Measurements from ENCODE around the gene DOC2A.
"Not testable (repeated sequence)": the region's sequence is repeated elsewhere in the genome, so short reads cannot be mapped to it uniquely, and the experiment has no call there.

DOC2A gene

DNA sequence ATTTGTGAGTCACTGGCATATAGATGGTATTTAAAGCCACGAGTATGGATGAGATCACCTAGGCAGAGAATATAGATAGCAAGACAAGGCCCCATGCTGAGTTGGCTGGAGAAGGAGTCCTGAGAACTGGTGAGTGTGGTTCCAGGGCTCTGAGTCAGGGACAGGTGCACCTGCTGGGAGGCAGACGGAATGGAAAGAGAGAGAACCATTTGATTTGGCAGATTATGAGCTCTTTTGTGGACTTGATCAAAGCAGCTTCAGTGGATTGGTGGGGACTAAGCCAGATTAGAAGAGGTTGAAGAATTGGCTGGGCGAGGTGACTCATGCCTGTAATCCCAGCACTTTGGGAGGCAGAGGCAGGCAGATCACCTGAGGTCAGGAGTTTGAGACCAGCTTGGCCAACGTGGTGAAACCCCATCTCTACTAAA, 7.9 kb upstream of the DOC2A start:
- H3K4me1 ChIP-seq, result no peaks in the 10 kb centered on the region
- H3K4me2 ChIP-seq (ENCODE audit: low read length), result no peak overlapping the region
- TF ChIP-seq, protein P1, sequence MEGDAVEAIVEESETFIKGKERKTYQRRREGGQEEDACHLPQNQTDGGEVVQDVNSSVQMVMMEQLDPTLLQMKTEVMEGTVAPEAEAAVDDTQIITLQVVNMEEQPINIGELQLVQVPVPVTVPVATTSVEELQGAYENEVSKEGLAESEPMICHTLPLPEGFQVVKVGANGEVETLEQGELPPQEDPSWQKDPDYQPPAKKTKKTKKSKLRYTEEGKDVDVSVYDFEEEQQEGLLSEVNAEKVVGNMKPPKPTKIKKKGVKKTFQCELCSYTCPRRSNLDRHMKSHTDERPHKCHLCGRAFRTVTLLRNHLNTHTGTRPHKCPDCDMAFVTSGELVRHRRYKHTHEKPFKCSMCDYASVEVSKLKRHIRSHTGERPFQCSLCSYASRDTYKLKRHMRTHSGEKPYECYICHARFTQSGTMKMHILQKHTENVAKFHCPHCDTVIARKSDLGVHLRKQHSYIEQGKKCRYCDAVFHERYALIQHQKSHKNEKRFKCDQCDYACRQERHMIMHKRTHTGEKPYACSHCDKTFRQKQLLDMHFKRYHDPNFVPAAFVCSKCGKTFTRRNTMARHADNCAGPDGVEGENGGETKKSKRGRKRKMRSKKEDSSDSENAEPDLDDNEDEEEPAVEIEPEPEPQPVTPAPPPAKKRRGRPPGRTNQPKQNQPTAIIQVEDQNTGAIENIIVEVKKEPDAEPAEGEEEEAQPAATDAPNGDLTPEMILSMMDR (IDR thresholded peaks at IDR 0.05), result no peak
- no peak overlapping the region for H3K9ac ChIP-seq
- H3K27me3 ChIP-seq (ENCODE audit: control insufficient read depth, insufficient read depth, low read length), result no peaks in the 10 kb centered on the region
- H3K27ac ChIP-seq, result no peak overlapping the region
- H3K4me3 ChIP-seq (ENCODE audit: low read depth, low read length), result no peak overlapping the region
- H3K36me3 ChIP-seq (ENCODE audit: control insufficient read depth, insufficient read depth, low read length), result no peaks in the 10 kb centered on the region
- no peaks in the 10 kb centered on the region for H3K79me2 ChIP-seq
- H2AFZ ChIP-seq, result no peak overlapping the region
- H3K9me3 ChIP-seq (ENCODE audit: control insufficient read depth, low read length), result no peaks in the 10 kb centered on the region

DNA sequence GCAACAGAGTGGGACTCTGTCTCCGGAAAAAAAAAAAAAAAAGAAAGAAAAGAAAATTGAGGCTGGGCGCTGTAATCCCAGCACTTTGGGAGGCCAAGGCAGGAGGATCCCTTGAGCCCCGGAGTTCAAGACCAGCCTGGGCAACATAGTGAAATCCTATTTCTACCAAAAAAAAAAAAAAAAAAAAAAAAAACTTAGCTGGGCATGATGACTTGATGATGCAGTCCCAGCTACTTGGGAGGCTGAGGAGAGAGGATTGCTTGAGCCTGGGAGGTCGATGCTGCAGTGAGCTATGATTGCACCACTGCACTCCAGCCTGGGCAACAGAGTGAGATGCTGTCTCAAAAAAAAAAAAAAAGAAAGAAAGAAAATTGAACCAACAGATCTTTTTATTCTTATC, 7.1 kb upstream of the DOC2A start:
- H3K36me3 ChIP-seq (ENCODE audit: control insufficient read depth, insufficient read depth, low read length); H3K79me2 ChIP-seq; H3K9ac ChIP-seq; H3K9me3 ChIP-seq (ENCODE audit: control insufficient read depth, low read length); H2AFZ ChIP-seq; H3K4me1 ChIP-seq; H3K4me2 ChIP-seq (ENCODE audit: low read length); H3K27me3 ChIP-seq (ENCODE audit: control insufficient read depth, insufficient read depth, low read length); H3K4me3 ChIP-seq (ENCODE audit: low read depth, low read length); H3K27ac ChIP-seq: not testable (repeated sequence)

DNA sequence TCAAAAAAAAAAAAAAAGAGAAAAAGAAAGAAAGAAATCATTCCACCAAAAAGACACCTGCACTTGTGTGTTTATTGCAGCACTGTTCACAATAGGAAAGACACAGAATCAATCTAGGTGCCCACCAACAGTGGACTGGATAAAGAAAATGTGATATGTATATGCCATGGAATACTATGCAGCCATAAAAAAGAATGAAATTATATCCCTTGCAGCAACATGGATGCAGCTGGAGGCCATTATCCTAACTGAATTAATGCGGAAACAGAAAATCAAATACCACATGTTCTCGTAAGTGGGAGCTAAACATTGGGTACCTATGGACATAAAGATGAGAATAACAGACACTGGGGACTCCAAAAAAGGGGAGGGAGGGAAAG, 6.4 kb upstream of the DOC2A start:
- H3K4me2 ChIP-seq (ENCODE audit: low read length), result no peak overlapping the region
- no peak overlapping the region for H2AFZ ChIP-seq
- H3K4me3 ChIP-seq (ENCODE audit: low read depth, low read length), result no peak overlapping the region
- TF ChIP-seq, protein P1 (IDR thresholded peaks at IDR 0.05), result no peak
- no peaks in the 10 kb centered on the region for H3K36me3 ChIP-seq (ENCODE audit: control insufficient read depth, insufficient read depth, low read length)
- H3K27me3 ChIP-seq (ENCODE audit: control insufficient read depth, insufficient read depth, low read length), result no peaks in the 10 kb centered on the region
- no peaks in the 10 kb centered on the region for H3K79me2 ChIP-seq
- H3K4me1 ChIP-seq, result no peaks in the 10 kb centered on the region
- no peak overlapping the region for H3K9ac ChIP-seq
- no peaks in the 10 kb centered on the region for H3K9me3 ChIP-seq (ENCODE audit: control insufficient read depth, low read length)
- no peak overlapping the region for H3K27ac ChIP-seq

DNA sequence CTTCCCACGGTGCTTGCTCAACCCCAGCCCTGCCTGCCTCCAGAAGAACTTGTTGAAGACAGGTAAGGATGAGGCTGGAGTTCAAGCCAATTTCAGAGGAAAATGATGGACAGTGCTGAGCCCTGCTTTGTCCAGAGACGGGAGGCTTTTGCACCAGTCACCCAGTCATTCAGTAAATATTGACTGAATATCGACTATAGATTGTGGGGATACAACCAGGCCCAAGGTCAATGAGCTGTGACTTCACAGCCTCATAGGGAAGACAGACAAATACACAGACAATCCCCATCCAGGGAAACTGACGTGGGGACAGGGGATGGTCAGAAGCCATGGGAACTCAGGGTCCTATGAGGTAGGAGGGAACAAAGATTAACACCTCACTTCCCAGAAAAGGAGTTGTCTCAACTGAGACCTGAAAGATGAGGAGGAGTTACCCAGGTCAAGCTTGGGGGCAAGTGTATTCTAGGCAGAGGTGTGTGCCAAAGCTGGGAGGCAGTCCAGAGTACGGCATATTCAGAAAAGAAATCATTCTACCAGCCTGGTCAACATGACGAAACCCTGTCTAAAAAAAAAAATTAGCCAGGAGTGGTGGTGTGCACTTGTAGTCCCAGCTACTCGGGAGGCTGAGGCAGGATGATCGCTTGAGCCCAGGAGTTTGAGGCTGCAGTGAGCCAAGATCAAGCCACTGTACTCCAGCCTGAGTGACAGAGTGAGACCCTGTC, 5.9 kb upstream of the DOC2A start:
- Histone ChIP-seq H2AFZ (no peak overlapping the region), H3K4me2 (ENCODE audit: low read length) (no peak overlapping the region), H3K9me3 (ENCODE audit: control insufficient read depth, low read length) (no peaks in the 10 kb centered on the region), H3K27me3 (ENCODE audit: control insufficient read depth, insufficient read depth, low read length) (no peaks in the 10 kb centered on the region), H3K9ac (no peak overlapping the region), H3K36me3 (ENCODE audit: control insufficient read depth, insufficient read depth, low read length) (no peaks in the 10 kb centered on the region), H3K79me2 (no peaks in the 10 kb centered on the region), H3K4me1 (no peaks in the 10 kb centered on the region), H3K27ac (no peak overlapping the region), H3K4me3 (ENCODE audit: low read depth, low read length) (no peak overlapping the region)
- TF ChIP-seq, protein P1 (IDR thresholded peaks at IDR 0.05), result no peak

DNA sequence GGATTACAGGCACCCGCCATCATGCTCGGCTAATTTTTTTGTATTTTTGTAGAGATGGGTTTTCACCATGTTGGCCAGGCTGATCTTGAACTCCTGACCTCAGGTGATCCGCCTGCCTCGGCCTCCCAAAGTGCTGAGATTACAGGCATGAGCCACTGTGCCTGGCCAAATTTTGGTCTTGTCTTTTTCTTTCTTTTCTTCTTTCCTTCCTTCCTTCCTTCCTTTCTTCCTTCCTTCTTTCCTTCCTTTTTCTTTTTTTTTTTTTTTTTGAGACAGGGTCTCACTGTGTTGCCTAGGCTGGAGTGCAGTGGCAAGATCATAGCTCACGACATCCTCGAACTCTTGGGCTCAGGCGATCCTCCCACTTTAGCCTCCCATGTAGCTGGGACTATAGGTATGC, 4.6 kb upstream of the DOC2A start:
- not testable (repeated sequence) for H2AFZ ChIP-seq; H3K79me2 ChIP-seq; H3K4me1 ChIP-seq; H3K27me3 ChIP-seq (ENCODE audit: control insufficient read depth, insufficient read depth, low read length); H3K9me3 ChIP-seq (ENCODE audit: control insufficient read depth, low read length); H3K4me3 ChIP-seq (ENCODE audit: low read depth, low read length); H3K9ac ChIP-seq; H3K36me3 ChIP-seq (ENCODE audit: control insufficient read depth, insufficient read depth, low read length); H3K4me2 ChIP-seq (ENCODE audit: low read length); H3K27ac ChIP-seq

DNA sequence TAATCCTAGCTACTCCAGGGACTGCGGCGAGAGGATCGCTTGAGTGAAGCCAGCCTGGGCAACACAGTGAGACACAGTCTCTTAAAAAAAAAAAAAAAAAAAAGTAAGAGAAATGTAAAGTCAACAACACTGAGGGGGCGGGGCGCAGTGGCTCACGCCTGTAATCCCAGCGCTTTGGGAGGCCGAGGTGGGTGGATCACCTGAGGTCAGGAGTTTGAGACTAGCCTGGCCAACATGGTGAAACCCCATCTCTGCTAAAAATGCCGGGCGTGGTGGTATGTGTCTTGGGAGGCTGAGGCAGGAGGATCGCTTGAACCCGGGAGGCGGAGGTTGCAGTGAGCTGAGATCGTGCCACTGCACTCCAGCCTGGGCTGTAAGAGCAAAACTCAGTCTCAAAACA, 1.8 kb upstream of the DOC2A start:
- not testable (repeated sequence) for H3K4me2 ChIP-seq (ENCODE audit: low read length); H3K9me3 ChIP-seq (ENCODE audit: control insufficient read depth, low read length); H3K4me1 ChIP-seq; H3K27ac ChIP-seq; H3K36me3 ChIP-seq (ENCODE audit: control insufficient read depth, insufficient read depth, low read length); H3K9ac ChIP-seq; H3K4me3 ChIP-seq (ENCODE audit: low read depth, low read length); H3K79me2 ChIP-seq; H2AFZ ChIP-seq; H3K27me3 ChIP-seq (ENCODE audit: control insufficient read depth, insufficient read depth, low read length)
